ENCODE results near the gene ITPK1. TPM values are rescaled to one million over a fixed set of nuclear protein-coding genes. Genes with fewer than 3 reads are reported as not detected.

Gene ITPK1
- total RNA-seq, 2 experiments from 2014 or later, result 17.8 to 34.7 TPM

DNA sequence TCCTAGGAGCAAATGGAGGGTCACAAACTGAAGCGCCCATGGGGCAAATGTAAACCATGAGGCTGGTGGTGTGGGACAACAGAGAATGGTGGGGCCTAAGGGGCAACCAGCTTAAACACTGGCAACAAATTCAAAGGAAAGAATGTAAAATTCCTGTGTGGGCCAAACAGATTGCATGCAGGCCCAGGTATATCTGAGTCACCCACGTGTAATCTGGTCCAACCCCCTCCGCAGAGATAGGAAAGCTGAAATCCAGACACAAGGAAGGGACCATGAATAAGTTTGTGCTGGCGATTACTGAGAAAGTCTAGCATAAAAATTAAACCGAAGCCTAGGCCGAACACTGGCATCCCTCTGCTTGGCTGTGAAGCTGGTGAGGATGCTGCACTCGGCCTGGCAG lies 71.6 kb downstream of the ITPK1 start:
- no peak for TF ChIP-seq EZH2phosphoT487 (IDR thresholded peaks at IDR 0.05; ENCODE audit: borderline replicate concordance, low read depth, low read length)
- TF ChIP-seq, protein P1, sequence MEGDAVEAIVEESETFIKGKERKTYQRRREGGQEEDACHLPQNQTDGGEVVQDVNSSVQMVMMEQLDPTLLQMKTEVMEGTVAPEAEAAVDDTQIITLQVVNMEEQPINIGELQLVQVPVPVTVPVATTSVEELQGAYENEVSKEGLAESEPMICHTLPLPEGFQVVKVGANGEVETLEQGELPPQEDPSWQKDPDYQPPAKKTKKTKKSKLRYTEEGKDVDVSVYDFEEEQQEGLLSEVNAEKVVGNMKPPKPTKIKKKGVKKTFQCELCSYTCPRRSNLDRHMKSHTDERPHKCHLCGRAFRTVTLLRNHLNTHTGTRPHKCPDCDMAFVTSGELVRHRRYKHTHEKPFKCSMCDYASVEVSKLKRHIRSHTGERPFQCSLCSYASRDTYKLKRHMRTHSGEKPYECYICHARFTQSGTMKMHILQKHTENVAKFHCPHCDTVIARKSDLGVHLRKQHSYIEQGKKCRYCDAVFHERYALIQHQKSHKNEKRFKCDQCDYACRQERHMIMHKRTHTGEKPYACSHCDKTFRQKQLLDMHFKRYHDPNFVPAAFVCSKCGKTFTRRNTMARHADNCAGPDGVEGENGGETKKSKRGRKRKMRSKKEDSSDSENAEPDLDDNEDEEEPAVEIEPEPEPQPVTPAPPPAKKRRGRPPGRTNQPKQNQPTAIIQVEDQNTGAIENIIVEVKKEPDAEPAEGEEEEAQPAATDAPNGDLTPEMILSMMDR (conservative IDR thresholded peaks at IDR 0.05; ENCODE audit: low read length), result no peak
- Histone ChIP-seq H4K20me1 (ENCODE audit: insufficient read depth, low read length) (no peaks in the 10 kb centered on the region), H3K4me3 (ENCODE audit: low read depth, low read length, poor library complexity, severe bottlenecking) (no peak overlapping the region), H3K9me2 (ENCODE audit: insufficient read depth, low read length) (no peaks in the 10 kb centered on the region), H3K4me2 (ENCODE audit: low read length) (no peak overlapping the region), H2AFZ (ENCODE audit: low read length) (no peak overlapping the region), H3K27ac (ENCODE audit: low read depth, low read length, poor library complexity, severe bottlenecking) (no peak overlapping the region), H3K9me3 (ENCODE audit: low read length) (no peaks in the 10 kb centered on the region), H3K4me1 (ENCODE audit: insufficient read depth, low read length, poor library complexity, severe bottlenecking) (no peaks in the 10 kb centered on the region), H3K79me2 (ENCODE audit: insufficient read depth, low read depth, low read length) (no peaks in the 10 kb centered on the region), H3K36me3 (ENCODE audit: insufficient read depth, low read length) (no peaks in the 10 kb centered on the region)
- intact Hi-C loops (cut with micrococcal nuclease; ENCODE audit: unreplicated experiment), result no loop called here
- DNase-seq (ENCODE audit: low spot score), result no peak
- BruUV-seq (replicated peaks), result no TSS peak
- ChIA-PET CTCF (ENCODE audit: unreplicated experiment) (no interaction called here), POLR2A (interaction anchor here (0.7 kb wide), 1 partner anchor 10 kb away, joined by 3 read pairs; no protein-coding TSS in a partner anchor)

DNA sequence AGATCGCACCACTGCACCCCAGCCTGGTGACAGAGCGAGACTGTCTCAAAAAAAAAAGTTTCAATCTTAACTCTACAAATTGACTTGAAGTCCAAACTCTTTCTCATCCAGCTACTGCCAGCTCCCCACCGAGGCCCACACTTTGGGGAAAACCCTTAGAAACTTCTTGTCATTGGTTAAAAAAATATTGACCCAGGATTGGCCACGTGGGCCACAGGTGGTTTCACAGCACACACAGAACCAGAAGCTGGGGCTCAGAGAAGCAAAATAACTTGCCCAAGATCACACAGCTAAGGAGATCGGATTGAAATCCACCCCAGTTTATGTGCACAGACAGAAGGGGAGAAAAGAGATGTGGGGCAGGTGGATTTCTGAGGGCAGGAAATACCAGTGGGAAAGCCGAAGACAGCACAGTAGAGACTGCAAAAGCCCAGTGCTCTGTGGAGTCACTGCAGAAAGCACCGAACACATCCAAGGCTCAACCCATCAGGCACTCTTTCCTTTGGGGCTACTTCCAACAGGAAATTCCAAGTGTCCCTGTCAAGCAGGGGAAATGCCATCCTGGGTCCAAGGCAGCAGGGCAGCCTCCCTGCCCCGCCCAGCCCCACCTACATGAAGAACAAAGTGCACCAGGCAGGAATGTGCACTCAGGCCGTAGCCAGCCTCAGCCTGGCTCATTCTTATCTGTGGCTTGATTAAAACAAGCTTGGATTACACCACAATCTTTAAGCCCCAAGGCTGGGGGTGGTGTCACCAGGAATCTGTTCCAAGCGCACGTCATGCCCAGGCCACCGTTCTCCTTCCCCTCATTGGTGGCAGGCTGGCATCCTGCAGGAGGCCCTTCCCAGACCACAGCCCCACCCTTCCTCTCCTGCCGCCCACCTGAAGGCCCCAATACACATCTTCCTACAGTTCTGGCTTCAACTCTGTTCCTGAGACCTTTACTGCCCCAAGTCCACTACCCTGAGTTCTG lies 72.5 kb downstream of the ITPK1 start:
- DNase-seq (ENCODE audit: low spot score), result no peak
- no TSS peak for BruUV-seq (replicated peaks)
- H2AFZ ChIP-seq (ENCODE audit: low read length), result no peak overlapping the region

More for the DNA sequence above, 72.5 kb downstream of the ITPK1 start:
- CTCF ChIA-PET (ENCODE audit: unreplicated experiment), result no interaction called here
- H3K36me3 ChIP-seq (ENCODE audit: insufficient read depth, low read length), result no peaks in the 10 kb centered on the region
- H4K20me1 ChIP-seq (ENCODE audit: insufficient read depth, low read length), result no peaks in the 10 kb centered on the region
- no peak overlapping the region for H3K4me3 ChIP-seq (ENCODE audit: low read depth, low read length, poor library complexity, severe bottlenecking)
- H3K4me1 ChIP-seq (ENCODE audit: insufficient read depth, low read length, poor library complexity, severe bottlenecking), result no peaks in the 10 kb centered on the region
- H3K4me2 ChIP-seq (ENCODE audit: low read length), result no peak overlapping the region
- no peaks in the 10 kb centered on the region for H3K9me3 ChIP-seq (ENCODE audit: low read length)
- H3K27ac ChIP-seq (ENCODE audit: low read depth, low read length, poor library complexity, severe bottlenecking), result no peak overlapping the region
- no peak for TF ChIP-seq EZH2phosphoT487 (IDR thresholded peaks at IDR 0.05; ENCODE audit: borderline replicate concordance, low read depth, low read length)
- TF ChIP-seq, protein P1 (conservative IDR thresholded peaks at IDR 0.05; ENCODE audit: low read length), result no peak
- POLR2A ChIA-PET, result interaction anchor here (0.7 kb wide), 1 partner anchor 9 kb away, joined by 3 read pairs; no protein-coding TSS in a partner anchor
- intact Hi-C loops (cut with micrococcal nuclease; ENCODE audit: unreplicated experiment), result no loop called here
- no peaks in the 10 kb centered on the region for H3K9me2 ChIP-seq (ENCODE audit: insufficient read depth, low read length)
- H3K79me2 ChIP-seq (ENCODE audit: insufficient read depth, low read depth, low read length), result no peaks in the 10 kb centered on the region

All from OCI-LY7 (cell line).